ENCODE measurements around the gene MEIOB.

DNA sequence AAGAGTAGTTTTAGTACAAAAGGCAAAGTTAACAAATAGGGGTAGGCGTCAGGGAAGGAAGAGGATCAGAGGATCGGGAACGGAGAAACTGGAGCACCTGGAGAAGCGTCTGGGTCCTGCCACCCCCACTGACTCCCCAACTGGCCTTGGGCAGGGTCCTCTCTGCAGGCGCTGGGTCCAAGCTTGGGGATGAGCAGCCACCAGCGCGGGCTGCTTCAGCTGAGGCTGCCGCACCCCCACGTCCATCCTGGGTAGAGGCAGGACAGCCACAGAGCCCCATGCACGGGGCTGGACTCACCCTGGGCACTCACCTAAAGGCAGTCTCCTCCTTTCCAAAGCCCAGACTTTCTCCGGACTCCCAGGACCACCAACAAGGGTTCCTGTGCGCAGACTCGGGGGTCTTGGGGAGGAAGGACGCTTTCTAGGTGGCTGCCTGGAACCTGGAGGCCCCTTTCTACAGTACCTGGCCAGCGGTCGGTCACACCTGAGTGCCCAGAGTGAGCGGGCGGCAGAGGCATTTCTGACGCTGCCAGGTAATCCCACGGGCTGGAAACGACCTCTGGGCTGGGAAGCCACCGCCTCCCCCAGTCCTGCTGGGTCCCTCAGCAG lies 45.2 kb upstream of the MEIOB start:
- TF ChIP-seq, protein P1, sequence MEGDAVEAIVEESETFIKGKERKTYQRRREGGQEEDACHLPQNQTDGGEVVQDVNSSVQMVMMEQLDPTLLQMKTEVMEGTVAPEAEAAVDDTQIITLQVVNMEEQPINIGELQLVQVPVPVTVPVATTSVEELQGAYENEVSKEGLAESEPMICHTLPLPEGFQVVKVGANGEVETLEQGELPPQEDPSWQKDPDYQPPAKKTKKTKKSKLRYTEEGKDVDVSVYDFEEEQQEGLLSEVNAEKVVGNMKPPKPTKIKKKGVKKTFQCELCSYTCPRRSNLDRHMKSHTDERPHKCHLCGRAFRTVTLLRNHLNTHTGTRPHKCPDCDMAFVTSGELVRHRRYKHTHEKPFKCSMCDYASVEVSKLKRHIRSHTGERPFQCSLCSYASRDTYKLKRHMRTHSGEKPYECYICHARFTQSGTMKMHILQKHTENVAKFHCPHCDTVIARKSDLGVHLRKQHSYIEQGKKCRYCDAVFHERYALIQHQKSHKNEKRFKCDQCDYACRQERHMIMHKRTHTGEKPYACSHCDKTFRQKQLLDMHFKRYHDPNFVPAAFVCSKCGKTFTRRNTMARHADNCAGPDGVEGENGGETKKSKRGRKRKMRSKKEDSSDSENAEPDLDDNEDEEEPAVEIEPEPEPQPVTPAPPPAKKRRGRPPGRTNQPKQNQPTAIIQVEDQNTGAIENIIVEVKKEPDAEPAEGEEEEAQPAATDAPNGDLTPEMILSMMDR (conservative IDR thresholded peaks at IDR 0.05) = no peak
- no peak for TF ChIP-seq EZH2 (IDR thresholded peaks at IDR 0.05; ENCODE audit: low read depth)
